GM10847 (cell line): ENCODE results near the gene ZNF433.

ENCODE experiments used
- POLR2A ChIP-seq: IDR thresholded peaks from 2 replicates; pipeline ENCODE4 v1.6.1; 2011; ENCODE audit not compliant: insufficient read length; ENCODE audit errors: extremely low read depth

ZNF433 gene

DNA sequence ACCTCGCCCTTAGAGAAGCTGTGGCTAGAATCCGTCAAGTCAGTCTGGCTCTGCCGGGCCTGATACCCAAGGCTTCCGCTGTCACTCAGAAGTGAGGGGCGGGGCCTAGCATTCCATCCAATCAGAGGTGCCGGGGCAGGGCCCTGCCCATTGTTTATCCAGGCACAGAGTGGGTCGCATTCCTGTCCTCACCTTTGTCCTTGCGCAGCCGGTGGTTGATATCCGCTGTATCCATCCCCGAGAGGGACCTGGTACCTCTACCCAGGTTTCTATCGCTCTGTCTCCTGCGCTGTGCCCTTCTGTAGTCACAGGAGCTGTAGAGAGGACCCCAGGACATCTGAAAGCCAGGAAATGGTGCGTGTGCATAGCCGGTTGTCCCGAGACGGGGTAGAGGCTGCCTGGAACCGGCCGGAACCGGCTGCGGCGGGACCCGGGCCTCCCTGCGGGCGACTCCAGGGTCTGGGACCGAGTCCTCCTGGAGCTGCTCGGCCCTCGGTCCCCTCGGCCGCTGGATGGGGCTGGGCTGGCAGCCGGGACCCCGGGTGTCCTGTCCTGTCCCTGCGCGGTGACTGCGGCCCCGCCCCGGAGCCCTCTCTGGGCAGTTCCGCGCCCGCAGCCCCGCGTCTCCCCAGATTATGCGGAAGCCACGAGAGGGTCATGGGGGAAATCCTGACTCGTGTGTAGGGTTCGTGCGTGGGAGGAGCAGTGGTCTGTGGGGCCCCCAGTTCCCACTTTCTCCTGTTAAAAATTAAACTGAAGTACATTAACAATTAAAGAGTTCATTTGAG lies 70.4 kb downstream of the ZNF433 start, which contains the start of gene ZNF763:
Gene ZNF763 (plus strand): TSS at position 183 of the 788 bp plus-strand sequence. CDS start 169 bp downstream, at position 352.
- TF ChIP-seq POLR2A = no peak
